Measurements from ENCODE around the gene CLCF1.
A peak's percentile ranks its signal among the peaks of the same experiment; 100 is the strongest.
"Not testable (repeated sequence)": the region's sequence is repeated elsewhere in the genome, so short reads cannot be mapped to it uniquely, and the experiment has no call there.

The CLCF1 gene

DNA sequence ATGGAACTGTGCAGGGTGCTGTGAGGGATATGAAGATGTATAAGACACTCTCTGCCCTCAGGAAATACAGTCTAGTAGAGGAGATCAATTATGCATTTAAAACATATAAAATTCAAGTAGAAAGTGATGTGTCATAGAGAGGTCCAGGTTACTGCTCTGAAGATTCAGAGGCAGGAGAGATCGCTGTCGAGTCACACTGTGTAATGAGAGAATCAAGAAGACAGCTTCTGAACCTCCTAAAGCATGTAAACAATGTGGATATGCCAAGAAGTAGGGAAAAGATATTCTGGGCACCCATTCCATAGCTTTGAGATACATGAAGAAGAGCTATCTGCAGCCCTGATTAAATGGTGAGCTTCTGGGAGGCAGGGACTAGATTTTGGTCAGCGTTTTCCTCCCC, 53.4 kb downstream of the CLCF1 start:
- Mint-ChIP-seq H3K4me3 (no peak overlapping the region), H3K27me3 (no peaks in the 10 kb centered on the region), H3K9me3 (no peaks in the 10 kb centered on the region), H3K4me1 (peaks cover 26% of the 10 kb centered on the region), H3K27ac (no peak overlapping the region), H3K36me3 (no peaks in the 10 kb centered on the region)

DNA sequence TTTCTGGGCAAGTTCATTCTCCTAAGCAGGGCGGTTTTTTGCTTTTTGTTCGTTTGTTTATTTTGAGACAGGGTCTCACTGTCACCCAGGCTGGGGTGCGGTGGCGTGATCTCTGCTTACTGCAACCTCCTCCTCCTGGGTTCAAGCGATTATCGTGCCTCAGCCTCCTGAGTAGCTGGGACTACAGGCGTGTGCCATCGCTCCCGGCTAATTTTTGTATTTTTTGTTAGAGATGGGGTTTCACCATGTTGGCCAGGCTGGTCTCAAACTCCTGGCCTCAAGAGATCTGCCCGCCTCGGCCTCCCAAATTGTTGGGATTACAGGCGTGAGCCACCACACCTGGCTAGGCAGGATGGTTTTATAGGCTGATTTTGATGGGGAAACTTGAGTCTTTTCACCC, 54.5 kb downstream of the CLCF1 start:
- peak overlapping the region; percentile 99 for H3K4me3 Mint-ChIP-seq
- H3K4me1 Mint-ChIP-seq = peaks cover 31% of the 10 kb centered on the region
- H3K27me3 Mint-ChIP-seq, H3K36me3 Mint-ChIP-seq, H3K9me3 Mint-ChIP-seq: not testable (repeated sequence)
- H3K27ac Mint-ChIP-seq = peak overlapping the region; percentile 25

DNA sequence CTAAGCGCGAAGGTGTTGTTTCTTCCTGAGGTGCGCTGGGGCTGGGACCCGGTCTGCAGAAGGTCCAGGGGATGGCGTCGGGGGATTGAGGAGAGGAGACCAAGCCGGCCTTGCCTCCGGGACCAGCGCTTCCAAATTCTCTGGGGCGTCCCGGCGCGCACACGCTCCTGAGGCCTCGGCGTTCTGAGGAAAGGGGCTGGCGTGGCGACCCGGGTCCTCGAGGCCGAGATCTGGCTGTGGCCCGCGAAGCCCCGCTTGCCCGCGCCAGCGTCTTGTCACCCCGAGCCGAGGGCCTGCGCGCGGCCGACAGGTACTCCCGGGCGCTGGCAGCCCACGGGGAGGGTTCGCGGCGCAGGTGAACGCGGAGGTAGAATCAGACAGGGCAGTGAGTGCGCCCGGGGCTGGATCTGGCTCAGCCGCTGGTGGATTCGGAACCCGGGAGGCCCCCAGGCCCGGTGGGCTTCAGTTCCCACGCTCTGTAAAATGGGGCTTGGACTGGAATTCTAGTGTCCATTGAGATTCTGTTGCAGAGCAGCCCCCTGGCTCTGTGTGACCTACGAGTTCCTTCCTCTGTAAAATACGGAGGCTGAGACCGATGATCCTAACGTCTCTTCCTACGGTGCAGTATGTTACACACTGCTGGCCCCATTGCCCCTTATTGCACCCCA, 55.4 kb downstream of the CLCF1 start:
- peak overlapping the region; percentile 90 for H3K27ac Mint-ChIP-seq
- no peaks in the 10 kb centered on the region for H3K9me3 Mint-ChIP-seq
- no peaks in the 10 kb centered on the region for H3K36me3 Mint-ChIP-seq
- peak overlapping the region; percentile 99 for H3K4me3 Mint-ChIP-seq
- H3K27me3 Mint-ChIP-seq = no peaks in the 10 kb centered on the region
- H3K4me1 Mint-ChIP-seq = peaks cover 38% of the 10 kb centered on the region

DNA sequence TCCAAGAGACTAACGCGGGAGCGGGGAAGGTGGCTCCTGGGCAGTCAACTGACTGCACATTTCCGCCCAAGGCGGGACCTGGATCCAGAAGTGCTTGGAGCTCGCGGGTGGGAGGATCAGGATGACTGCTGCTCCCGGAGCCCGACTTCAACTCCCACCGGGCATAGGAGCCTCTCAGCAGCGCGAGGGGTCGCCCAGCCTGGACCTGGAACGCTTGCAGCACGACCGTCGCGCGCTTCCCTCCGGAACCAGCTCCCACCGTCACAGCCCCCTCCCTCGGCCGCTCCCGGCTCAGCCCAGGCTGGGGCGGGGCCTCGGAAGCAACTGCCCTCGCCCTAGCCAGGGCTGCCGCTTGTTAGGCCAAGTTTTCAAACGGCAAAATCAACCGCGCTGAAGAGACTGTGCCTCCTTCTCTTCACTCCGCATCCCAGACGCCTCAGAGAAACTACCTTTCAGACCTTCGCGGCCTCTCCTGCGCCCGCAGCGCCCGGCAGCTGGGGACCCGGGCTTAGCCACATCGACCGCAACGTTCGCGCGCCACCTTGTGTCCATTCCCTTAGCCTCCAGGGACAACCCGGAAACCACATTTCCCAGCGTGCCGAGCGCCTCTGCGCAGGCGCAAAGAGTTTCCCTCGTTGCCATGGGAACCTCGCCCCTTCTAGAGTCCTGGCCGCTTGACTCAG, 56.1 kb downstream of the CLCF1 start:
- Mint-ChIP-seq H3K27ac (peak overlapping the region; percentile 90), H3K27me3 (no peaks in the 10 kb centered on the region), H3K9me3 (no peaks in the 10 kb centered on the region), H3K36me3 (no peaks in the 10 kb centered on the region), H3K4me1 (peaks cover 45% of the 10 kb centered on the region), H3K4me3 (peak overlapping the region; percentile 99)

DNA sequence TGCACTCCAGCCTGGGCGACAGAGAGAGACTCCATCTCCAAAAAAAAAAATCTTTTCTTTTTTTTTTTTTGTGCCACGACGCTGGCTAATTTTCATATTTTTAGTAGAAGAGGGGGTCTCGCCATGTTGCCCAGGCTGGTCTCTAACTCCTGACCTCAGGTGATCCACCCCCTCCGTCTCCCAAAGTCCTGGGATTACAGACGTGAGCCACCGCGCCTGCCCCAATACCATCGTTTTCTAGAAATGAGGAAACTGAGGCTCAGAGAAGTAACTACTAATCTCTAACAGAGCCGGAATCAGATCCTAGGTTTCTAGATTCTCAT, 56.6 kb downstream of the CLCF1 start:
- Mint-ChIP-seq H3K27ac (peak overlapping the region; percentile 90), H3K4me3 (peak overlapping the region; percentile 99), H3K9me3 (no peaks in the 10 kb centered on the region), H3K27me3 (no peaks in the 10 kb centered on the region), H3K4me1 (peaks cover 50% of the 10 kb centered on the region), H3K36me3 (no peaks in the 10 kb centered on the region)

DNA sequence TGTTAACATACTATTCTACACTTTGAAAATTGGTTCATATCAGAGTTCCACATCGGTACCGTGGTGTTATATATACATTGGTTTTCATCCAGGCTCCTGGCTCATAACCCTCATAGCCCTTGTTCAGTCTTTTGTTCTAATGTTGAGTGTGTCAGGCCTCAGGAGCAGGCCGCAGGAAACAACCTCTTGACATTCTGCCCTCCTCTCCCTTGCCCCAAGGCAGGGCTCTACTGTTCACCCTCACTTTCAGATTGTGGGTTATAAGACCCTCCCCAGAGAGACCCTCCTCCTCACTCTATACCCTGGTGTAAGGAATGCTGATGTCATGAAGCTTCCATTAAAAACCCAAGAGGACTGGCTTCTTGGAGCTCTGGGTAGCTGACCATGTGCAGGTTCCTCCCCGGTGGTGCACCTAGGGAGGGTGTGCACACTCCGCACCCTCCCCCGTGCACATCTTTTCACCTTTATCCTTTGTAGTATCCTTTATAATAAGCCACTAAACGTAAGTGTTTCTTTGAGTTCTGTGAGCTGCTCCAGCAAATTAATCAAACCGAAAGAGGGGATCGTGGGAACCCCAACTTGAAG, 58.0 kb downstream of the CLCF1 start:
- no peaks in the 10 kb centered on the region for H3K36me3 Mint-ChIP-seq
- peak overlapping the region; percentile 57 for H3K4me3 Mint-ChIP-seq
- H3K9me3 Mint-ChIP-seq = no peaks in the 10 kb centered on the region
- no peaks in the 10 kb centered on the region for H3K27me3 Mint-ChIP-seq
- H3K27ac Mint-ChIP-seq = no peak overlapping the region
- peaks cover 54% of the 10 kb centered on the region for H3K4me1 Mint-ChIP-seq

DNA sequence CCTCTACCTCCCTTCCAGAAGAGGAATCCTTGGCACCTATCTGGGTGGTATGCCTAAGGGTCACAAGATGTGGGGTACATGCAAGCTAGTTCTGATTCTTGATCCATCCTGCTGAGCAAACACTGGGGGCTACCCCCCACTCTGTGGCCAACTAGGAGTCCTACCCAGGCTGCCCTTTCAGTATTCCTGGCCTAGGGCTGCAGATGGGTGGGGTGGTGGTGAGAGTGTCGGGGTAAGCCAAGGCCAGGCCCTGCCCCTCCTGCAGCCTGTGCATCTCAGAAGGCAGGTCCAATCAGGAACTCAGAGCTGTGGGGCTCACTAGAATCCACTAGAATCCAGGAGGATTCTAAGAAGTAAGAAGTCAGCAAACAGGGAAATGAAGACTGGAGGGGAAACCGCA, 59.2 kb downstream of the CLCF1 start:
- peak overlapping the region; percentile 79 for H3K27ac Mint-ChIP-seq
- H3K4me3 Mint-ChIP-seq = no peak overlapping the region
- no peaks in the 10 kb centered on the region for H3K27me3 Mint-ChIP-seq
- H3K36me3 Mint-ChIP-seq = no peaks in the 10 kb centered on the region
- peaks cover 54% of the 10 kb centered on the region for H3K4me1 Mint-ChIP-seq
- no peaks in the 10 kb centered on the region for H3K9me3 Mint-ChIP-seq

Data from activated naive CD4-positive, alpha-beta T cell treated with anti-CD3 and anti-CD28 coated beads, Interleukin-2, amount 50 U/mL, for 24 hours (primary cell).